NCI-H524 (cell line): ENCODE measurements around the gene DISP2.

Experiments used
- DNase-seq, 2 experiments: peaks; one replicate each; lab custom pipeline; 2025; lab: John Stamatoyannopoulos, UW

Gene DISP2

GRCh38 chr15:40342416-40343320, 15.4 kb upstream of the DISP2 start:
- no peak for DNase-seq

- no peak for DNase-seq
Measured at GRCh38 chr15:40343512-40343911, 14.5 kb upstream of the DISP2 start.

- no peak for DNase-seq
Measured at GRCh38 chr15:40344217-40344616, 13.8 kb upstream of the DISP2 start.

- peak; percentile 20 to 65 for DNase-seq
Measured at GRCh38 chr15:40344631-40345120, 13.3 kb upstream of the DISP2 start.

- no peak for DNase-seq
Measured at GRCh38 chr15:40345225-40345866, 12.7 kb upstream of the DISP2 start.

GRCh38 chr15:40345867-40346578, 12.0 kb upstream of the DISP2 start:
- DNase-seq, result no peak

GRCh38 chr15:40346579-40347558, 11.2 kb upstream of the DISP2 start:
- DNase-seq, result no peak

- no peak for DNase-seq
Measured at GRCh38 chr15:40347559-40348473, 10.2 kb upstream of the DISP2 start.

GRCh38 chr15:40348474-40348870, 9.5 kb upstream of the DISP2 start:
- DNase-seq, result no peak

GRCh38 chr15:40349163-40349562, 8.9 kb upstream of the DISP2 start:
- no peak for DNase-seq

GRCh38 chr15:40352281-40352901, 5.6 kb upstream of the DISP2 start:
- no peak for DNase-seq

- DNase-seq, result peak; percentile 48 to 70
Measured at GRCh38 chr15:40353697-40354096, 4.3 kb upstream of the DISP2 start.

GRCh38 chr15:40354408-40355171, 3.4 kb upstream of the DISP2 start:
- peak; percentile 82 to 92 for DNase-seq

GRCh38 chr15:40355976-40356585, 1.9 kb upstream of the DISP2 start:
- no peak for DNase-seq

- DNase-seq, result no peak
Measured at GRCh38 chr15:40357246-40357645, 773 bp upstream of the DISP2 start.

- DNase-seq, result peak; percentile 36 to 70
Measured at GRCh38 chr15:40358471-40359353, 693 bp downstream of the DISP2 start.

- no peak for DNase-seq
Measured at GRCh38 chr15:40360015-40360414, 2.0 kb downstream of the DISP2 start.

GRCh38 chr15:40361640-40362039, 3.6 kb downstream of the DISP2 start:
- no peak for DNase-seq
